Osteoblast (primary cell): ENCODE data around the gene RGS8. TPM values are rescaled to one million over a fixed set of nuclear protein-coding genes. Genes with fewer than 3 reads are reported as not detected.

Experiments used
- DNase-seq: peaks from one replicate; pipeline ENCODE4 v3.0.0; 2011; ENCODE audit warnings: low spot score, mixed read lengths; ENCODE audit not compliant: insufficient read length; ENCODE audit errors: missing footprints
- H2AFZ ChIP-seq: 2 replicates; pipeline ENCODE4 v1.6.0; 2011; ENCODE audit warnings: mild to moderate bottlenecking, low read length
- H3K27ac ChIP-seq: 2 replicates; pipeline ENCODE4 v1.5.1; 2011; ENCODE audit warnings: mild to moderate bottlenecking, low read depth, low read length, moderate library complexity
- H3K27me3 ChIP-seq: 2 replicates; pipeline ENCODE4 v1.6.0; 2012; ENCODE audit warnings: mild to moderate bottlenecking, control low read depth, inconsistent platforms, low read length, moderate library complexity; ENCODE audit not compliant: insufficient read depth
- H3K36me3 ChIP-seq: 2 replicates; pipeline ENCODE4 v1.5.1; 2011; ENCODE audit warnings: mild to moderate bottlenecking, low read length, control low read depth, moderate library complexity; ENCODE audit not compliant: insufficient read depth
- H3K4me1 ChIP-seq: 2 replicates; pipeline ENCODE4 v1.5.1; 2011; ENCODE audit warnings: mild to moderate bottlenecking, low read length, control low read depth, moderate library complexity; ENCODE audit not compliant: insufficient read depth
- H3K4me2 ChIP-seq: 2 replicates; pipeline ENCODE4 v1.6.0; 2011; ENCODE audit warnings: mild to moderate bottlenecking, low read length; ENCODE audit not compliant: insufficient read depth
- H3K4me3 ChIP-seq: fragments of 200-600 bp; sonication (generic); 3 replicates; pipeline ENCODE4 v1.5.1; 2012; ENCODE audit warnings: mild to moderate bottlenecking, low read length, inconsistent platforms; ENCODE audit not compliant: insufficient read depth
- H3K79me2 ChIP-seq: 2 replicates; pipeline ENCODE4 v1.6.0; 2012; ENCODE audit warnings: mild to moderate bottlenecking, low read length, control low read depth, inconsistent platforms; ENCODE audit not compliant: insufficient read depth
- H3K9me3 ChIP-seq: 2 replicates; pipeline ENCODE4 v1.5.1; 2011; ENCODE audit warnings: low read depth, low read length, control low read depth
- H4K20me1 ChIP-seq: 2 replicates; pipeline ENCODE4 v1.6.0; 2012; ENCODE audit warnings: mild to moderate bottlenecking, low read length, control low read depth; ENCODE audit not compliant: insufficient read depth
- total RNA-seq: library from RNA; depleted of rRNA; stranded (reverse); fragments of >200 nt; gene quantifications from 2 replicates; pipeline ENCODE4 v1.2.3, GENCODE V29; 2012
- TF ChIP-seq, protein P1 (sequence below): IDR thresholded peaks from 2 replicates; pipeline ENCODE4 v1.5.1; 2011; ENCODE audit warnings: mild to moderate bottlenecking, low read depth, low read length, moderate library complexity; ENCODE audit errors: extremely low read depth

RGS8 gene
- total RNA-seq, 1 donor = not detected

DNA sequence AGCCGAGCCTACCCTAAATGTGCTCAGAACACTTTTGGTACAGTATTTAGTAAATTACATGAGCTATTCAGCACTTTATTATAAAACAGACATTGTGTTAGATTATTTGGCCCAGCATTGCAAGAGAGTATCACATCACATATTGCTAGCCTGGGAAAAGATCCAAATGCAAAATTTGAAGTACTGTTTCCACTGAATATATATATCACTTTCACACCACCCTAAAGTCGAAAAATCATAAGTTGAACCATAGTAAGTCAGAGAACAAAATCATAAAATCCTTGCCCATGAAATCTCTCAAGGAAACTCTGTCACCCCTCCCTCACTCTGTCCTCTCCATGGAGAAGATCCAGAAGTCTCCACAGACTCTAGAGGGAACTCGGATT lies 33.1 kb downstream of the RGS8 start:
- TF ChIP-seq, protein P1, sequence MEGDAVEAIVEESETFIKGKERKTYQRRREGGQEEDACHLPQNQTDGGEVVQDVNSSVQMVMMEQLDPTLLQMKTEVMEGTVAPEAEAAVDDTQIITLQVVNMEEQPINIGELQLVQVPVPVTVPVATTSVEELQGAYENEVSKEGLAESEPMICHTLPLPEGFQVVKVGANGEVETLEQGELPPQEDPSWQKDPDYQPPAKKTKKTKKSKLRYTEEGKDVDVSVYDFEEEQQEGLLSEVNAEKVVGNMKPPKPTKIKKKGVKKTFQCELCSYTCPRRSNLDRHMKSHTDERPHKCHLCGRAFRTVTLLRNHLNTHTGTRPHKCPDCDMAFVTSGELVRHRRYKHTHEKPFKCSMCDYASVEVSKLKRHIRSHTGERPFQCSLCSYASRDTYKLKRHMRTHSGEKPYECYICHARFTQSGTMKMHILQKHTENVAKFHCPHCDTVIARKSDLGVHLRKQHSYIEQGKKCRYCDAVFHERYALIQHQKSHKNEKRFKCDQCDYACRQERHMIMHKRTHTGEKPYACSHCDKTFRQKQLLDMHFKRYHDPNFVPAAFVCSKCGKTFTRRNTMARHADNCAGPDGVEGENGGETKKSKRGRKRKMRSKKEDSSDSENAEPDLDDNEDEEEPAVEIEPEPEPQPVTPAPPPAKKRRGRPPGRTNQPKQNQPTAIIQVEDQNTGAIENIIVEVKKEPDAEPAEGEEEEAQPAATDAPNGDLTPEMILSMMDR = no peak
- Histone ChIP-seq H3K4me2 (no peak overlapping the region), H3K79me2 (no peaks in the 10 kb centered on the region), H3K4me3 (no peak overlapping the region), H3K9me3 (no peaks in the 10 kb centered on the region), H3K4me1 (no peaks in the 10 kb centered on the region), H4K20me1 (no peaks in the 10 kb centered on the region), H3K36me3 (no peaks in the 10 kb centered on the region), H3K27me3 (no peaks in the 10 kb centered on the region), H3K27ac (no peak overlapping the region), H2AFZ (no peak overlapping the region)
- DNase-seq = no peak

DNA sequence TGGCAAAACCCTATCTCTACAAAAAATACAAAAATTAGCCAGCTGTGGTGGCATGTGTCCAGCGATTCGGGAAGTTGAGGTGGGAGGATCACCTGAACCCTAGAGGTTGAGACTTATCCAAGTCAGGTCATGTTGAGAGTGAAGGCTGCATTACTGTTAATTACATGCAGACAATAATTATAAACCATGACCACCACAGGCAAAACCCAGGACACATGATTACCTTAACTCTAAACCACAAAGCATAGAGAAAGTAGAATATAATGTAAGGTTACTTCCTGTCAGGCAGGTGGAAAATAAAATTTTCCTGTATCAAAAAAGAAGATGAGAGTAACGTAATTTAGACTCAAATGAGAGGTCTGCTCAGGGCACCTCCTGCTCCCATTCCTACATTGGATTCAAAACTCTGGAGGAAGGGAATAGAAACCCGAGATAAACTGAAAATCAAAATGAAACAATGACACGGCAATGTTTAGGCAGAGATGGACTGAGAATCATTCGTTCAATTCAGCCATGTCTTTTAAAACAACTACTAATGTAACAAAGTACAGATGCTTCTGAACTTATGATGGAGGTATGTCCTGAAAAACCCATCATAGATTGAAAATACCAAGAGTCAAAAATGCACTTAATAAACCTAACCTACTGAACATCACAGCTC lies 33.6 kb downstream of the RGS8 start:
- no peak overlapping the region for H3K27ac ChIP-seq
- H3K4me2 ChIP-seq = no peak overlapping the region
- DNase-seq = no peak
- H3K4me1 ChIP-seq = no peaks in the 10 kb centered on the region
- H4K20me1 ChIP-seq = no peaks in the 10 kb centered on the region
- H2AFZ ChIP-seq = no peak overlapping the region
- H3K79me2 ChIP-seq = no peaks in the 10 kb centered on the region
- H3K4me3 ChIP-seq = no peak overlapping the region
- H3K27me3 ChIP-seq = no peaks in the 10 kb centered on the region
- no peaks in the 10 kb centered on the region for H3K9me3 ChIP-seq
- TF ChIP-seq, protein P1 = no peak
- H3K36me3 ChIP-seq = no peaks in the 10 kb centered on the region

DNA sequence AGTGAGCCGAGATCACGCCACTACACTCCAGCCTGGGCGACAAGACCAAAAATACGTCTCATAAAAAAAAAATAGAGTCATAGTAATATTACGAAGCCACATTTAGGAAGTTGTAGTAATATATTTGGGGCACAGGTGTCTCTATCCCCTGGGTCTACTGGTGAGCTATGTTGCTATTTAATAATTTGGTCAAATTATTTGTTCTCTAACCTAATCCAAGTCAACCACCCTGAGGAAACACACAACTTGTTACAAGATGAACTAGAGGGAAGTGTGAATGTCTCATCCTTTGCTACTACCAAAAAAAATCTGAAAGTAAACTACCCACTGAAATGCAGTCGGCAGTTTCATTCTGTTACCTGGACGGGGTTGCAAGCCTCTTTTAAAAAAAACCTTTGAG lies 35.3 kb downstream of the RGS8 start:
- Histone ChIP-seq H2AFZ (no peak overlapping the region), H4K20me1 (no peaks in the 10 kb centered on the region)
- no peak for DNase-seq

DNA sequence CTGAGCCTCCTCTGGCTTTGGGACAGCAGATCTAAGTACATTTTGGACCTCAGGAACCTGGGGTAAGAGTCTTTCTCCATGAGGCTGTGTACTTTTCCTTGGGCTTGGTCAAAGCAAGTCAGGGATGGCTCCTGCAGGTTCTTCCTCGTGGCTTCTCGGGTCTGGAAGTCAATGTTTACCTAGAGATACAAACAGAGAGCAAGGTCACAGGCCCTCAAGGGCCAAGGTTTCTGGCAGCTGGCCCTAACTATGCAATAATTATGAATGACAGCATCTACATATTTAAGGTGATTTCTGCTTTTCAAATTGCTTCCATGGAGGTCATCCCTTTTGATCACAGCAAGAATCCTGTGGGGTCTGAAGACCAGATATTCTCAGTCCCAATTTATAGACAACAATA lies 37.6 kb downstream of the RGS8 start:
- Histone ChIP-seq H4K20me1 (no peaks in the 10 kb centered on the region), H3K9me3 (no peaks in the 10 kb centered on the region), H3K27ac (no peak overlapping the region), H3K4me2 (no peak overlapping the region), H3K27me3 (no peaks in the 10 kb centered on the region), H3K79me2 (no peaks in the 10 kb centered on the region), H2AFZ (no peak overlapping the region), H3K4me3 (no peak overlapping the region), H3K4me1 (no peaks in the 10 kb centered on the region), H3K36me3 (no peaks in the 10 kb centered on the region)
- TF ChIP-seq, protein P1 = no peak
- DNase-seq = no peak

More for the DNA sequence above, 35.3 kb downstream of the RGS8 start:
- Histone ChIP-seq H3K27ac (no peak overlapping the region), H3K4me2 (no peak overlapping the region), H3K36me3 (no peaks in the 10 kb centered on the region), H3K4me1 (no peaks in the 10 kb centered on the region), H3K4me3 (no peak overlapping the region), H3K79me2 (no peaks in the 10 kb centered on the region), H3K9me3 (no peaks in the 10 kb centered on the region), H3K27me3 (no peaks in the 10 kb centered on the region)
- TF ChIP-seq, protein P1 = no peak
